ENCODE measurements around the gene C1QTNF12.
A peak's percentile ranks its signal among the peaks of the same experiment; 100 is the strongest.

C1QTNF12 gene

GRCh38 chr1:1281533-1282321 lies 35.2 kb upstream of the C1QTNF12 start:
- no peak for DNase-seq

- no peak for DNase-seq
Observed at GRCh38 chr1:1280782-1281481, 34.4 kb upstream of the C1QTNF12 start.

- no peak for DNase-seq
Observed at GRCh38 chr1:1279028-1279427, 32.5 kb upstream of the C1QTNF12 start.

- DNase-seq = no peak
Observed at GRCh38 chr1:1278620-1279019, 32.1 kb upstream of the C1QTNF12 start.

- DNase-seq = no peak
Observed at GRCh38 chr1:1275836-1276235, 29.3 kb upstream of the C1QTNF12 start.

- no peak for DNase-seq
Observed at GRCh38 chr1:1274931-1275431, 28.5 kb upstream of the C1QTNF12 start.

- DNase-seq = no peak
Observed at GRCh38 chr1:1274299-1274930, 27.9 kb upstream of the C1QTNF12 start.

- peak; percentile 88 to 95 (median 91) for DNase-seq
Observed at GRCh38 chr1:1273512-1274298, 27.2 kb upstream of the C1QTNF12 start, which contains the start of gene UBE2J2. TSS of gene UBE2J2 (minus strand) at chr1:1273854. CDS start at chr1:1267992, 5,862 bp downstream.

- no peak for DNase-seq
Observed at GRCh38 chr1:1273209-1273511, 26.6 kb upstream of the C1QTNF12 start.

- DNase-seq = no peak
Observed at GRCh38 chr1:1272341-1273208, 26.1 kb upstream of the C1QTNF12 start.

GRCh38 chr1:1270813-1271212 lies 24.3 kb upstream of the C1QTNF12 start:
- DNase-seq = no peak

GRCh38 chr1:1268284-1268682 lies 21.8 kb upstream of the C1QTNF12 start:
- DNase-seq = no peak

- no peak for DNase-seq
Observed at GRCh38 chr1:1267488-1268283, 21.2 kb upstream of the C1QTNF12 start.

- DNase-seq = no peak
Observed at GRCh38 chr1:1264868-1265272, 18.3 kb upstream of the C1QTNF12 start.

GRCh38 chr1:1264026-1264425 lies 17.5 kb upstream of the C1QTNF12 start:
- no peak for DNase-seq

- no peak for DNase-seq
Observed at GRCh38 chr1:1262758-1263157, 16.2 kb upstream of the C1QTNF12 start.

- no peak for DNase-seq
Observed at GRCh38 chr1:1262071-1262470, 15.5 kb upstream of the C1QTNF12 start.

GRCh38 chr1:1260843-1261560 lies 14.5 kb upstream of the C1QTNF12 start:
- no peak for DNase-seq

- DNase-seq = no peak
Observed at GRCh38 chr1:1259951-1260600, 13.6 kb upstream of the C1QTNF12 start.

- no peak for DNase-seq
Observed at GRCh38 chr1:1259540-1259939, 13.0 kb upstream of the C1QTNF12 start.

Measured in activated CD4-positive, CD25-positive, alpha-beta regulatory T cell (primary cell).